Stimulated activated naive B cell treated with anti-CD40 and anti-IgM and Interleukin-4, amounts not matched to agents 10 μg/mL and 1 μg/mL and 100 μg/mL, for 72 hours (primary cell): ENCODE measurements around the gene TUBA4B.
"Not testable (repeated sequence)": the region's sequence is repeated elsewhere in the genome, so short reads cannot be mapped to it uniquely, and the experiment has no call there.

Source experiments
- ATAC-seq, 2 donors: fragments of 150-1000 bp; cut with Tn5 transposase; replicated peaks; 2 replicates each; pipeline ENCODE4 v1.10.0; 2021; ENCODE audit warnings: moderate library complexity in 1 of 2
- DNase-seq: peaks from one replicate; pipeline ENCODE4 v3.0.0; 2021
- H3K27ac Mint-ChIP-seq: one replicate; pipeline ENCODE4 v1.8.0; 2022; ENCODE audit warnings: mild to moderate bottlenecking, mixed read lengths
- H3K27me3 Mint-ChIP-seq, 2 donors: one replicate each; pipeline ENCODE4 v1.8.0; 2022; ENCODE audit warnings: mixed read lengths in 2 of 2
- H3K36me3 Mint-ChIP-seq, 2 donors: one replicate each; pipeline ENCODE4 v1.8.0; 2022; ENCODE audit warnings: mixed read lengths in 2 of 2, mild to moderate bottlenecking in 1 of 2
- H3K4me1 Mint-ChIP-seq, 2 donors: one replicate each; pipeline ENCODE4 v1.8.0; 2022; ENCODE audit warnings: mixed read lengths in 2 of 2, mild to moderate bottlenecking in 1 of 2
- H3K4me3 Mint-ChIP-seq, 2 donors: one replicate each; pipeline ENCODE4 v1.8.0; 2022; ENCODE audit warnings: mild to moderate bottlenecking in 2 of 2, mixed read lengths in 2 of 2, moderate library complexity in 1 of 2
- H3K9me3 Mint-ChIP-seq, 2 donors: one replicate each; pipeline ENCODE4 v1.8.0; 2022; ENCODE audit warnings: mixed read lengths in 2 of 2, mild to moderate bottlenecking in 1 of 2

The TUBA4B gene

DNA sequence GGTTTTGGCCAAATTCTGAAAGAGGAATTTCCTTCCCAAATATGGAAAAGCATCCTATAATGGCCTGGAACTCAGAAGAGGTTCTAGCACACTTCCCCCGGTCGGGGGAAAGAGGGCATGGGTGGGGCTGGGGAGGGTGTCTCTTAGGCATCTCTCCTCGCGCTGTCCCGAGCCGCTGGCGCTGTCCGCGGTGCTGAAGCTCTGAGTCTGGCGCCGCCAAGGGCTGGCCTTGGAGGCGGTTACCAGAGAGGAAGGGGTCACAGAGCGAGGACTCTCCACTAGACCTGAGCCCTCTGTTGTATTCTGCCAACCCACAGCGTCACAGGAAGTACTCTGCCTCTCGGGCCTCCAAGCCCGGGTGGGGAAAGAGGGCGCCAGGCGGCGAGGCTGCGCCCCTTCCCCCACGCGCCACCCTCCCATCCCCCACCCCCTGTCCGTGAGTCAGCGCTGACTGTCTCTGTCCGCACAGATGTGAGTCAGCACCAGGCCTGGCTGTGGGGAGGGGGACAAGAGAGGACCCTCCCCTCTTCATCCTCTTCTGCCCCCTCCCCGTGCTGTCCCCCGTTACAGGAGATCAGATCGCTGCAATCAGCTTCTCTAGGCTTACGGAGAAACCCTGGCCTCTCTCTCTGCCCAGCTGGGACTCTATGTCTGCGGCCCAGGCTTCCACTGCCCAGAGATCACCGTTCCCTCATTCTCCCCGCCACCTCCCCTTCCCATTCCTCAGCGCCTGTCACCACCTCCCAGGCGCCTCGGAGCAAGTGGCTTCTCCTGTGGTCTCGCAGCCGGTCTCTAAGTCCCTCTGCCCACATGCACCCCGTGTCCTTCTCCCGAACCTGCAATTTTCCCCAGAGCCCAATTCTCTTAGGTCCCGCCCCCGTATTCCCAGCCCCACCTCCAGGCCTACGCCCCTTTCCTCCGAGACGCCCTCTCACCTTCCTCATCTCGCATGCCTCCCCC is 55.4 kb downstream of the TUBA4B start:
- Mint-ChIP-seq H3K27ac (no peak overlapping the region), H3K36me3 (peaks cover 0 to under 1% of the 10 kb centered on the region in 2 donors), H3K9me3 (peaks cover under 1 to 2% of the 10 kb centered on the region in 2 donors), H3K4me3 (no peak overlapping the region), H3K4me1 (no peaks in the 10 kb centered on the region), H3K27me3 (peaks cover 52 to 65% of the 10 kb centered on the region in 2 donors)
- ATAC-seq (peak; percentile 74 to 76), DNase-seq (peak; percentile 37)

DNA sequence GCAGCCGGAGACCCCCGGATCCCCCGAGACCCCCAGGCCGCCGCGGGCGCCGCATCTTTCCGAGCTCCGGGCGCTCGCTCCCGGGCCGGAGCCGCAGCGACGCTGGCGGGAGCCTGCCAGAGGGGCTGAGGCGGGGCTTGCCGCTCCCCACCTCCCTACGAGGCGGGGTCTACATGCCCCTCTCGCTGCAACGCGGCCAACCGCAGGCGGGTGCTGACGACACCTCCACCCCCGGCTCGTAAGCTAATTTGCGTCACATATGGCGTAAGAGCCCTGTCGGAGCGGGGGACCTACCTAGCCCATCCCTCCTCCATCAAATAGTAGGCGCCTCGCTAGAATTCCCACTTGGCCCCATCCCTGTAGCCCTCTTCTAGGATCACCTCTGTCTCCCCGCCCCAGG is 56.2 kb downstream of the TUBA4B start, which contains the start of gene PTPRN:
PTPRN (minus strand) TSS at position 124 of the 400 bp plus-strand sequence; CDS start at position 55, 69 bp downstream.
- DNase-seq (no peak), ATAC-seq (no peak)
- Mint-ChIP-seq H3K27ac (no peak within 1 kb of the TSS), H3K27me3 (peaks cover 52 to 62% of the 10 kb centered on the region in 2 donors), H3K4me3 (no peak within 1 kb of the TSS), H3K4me1 (no peaks in the 10 kb centered on the region), H3K9me3 (peaks cover 3 to 4% of the 10 kb centered on the region in 2 donors), H3K36me3 (peaks cover 0 to 3% of the 10 kb centered on the region in 2 donors)

DNA sequence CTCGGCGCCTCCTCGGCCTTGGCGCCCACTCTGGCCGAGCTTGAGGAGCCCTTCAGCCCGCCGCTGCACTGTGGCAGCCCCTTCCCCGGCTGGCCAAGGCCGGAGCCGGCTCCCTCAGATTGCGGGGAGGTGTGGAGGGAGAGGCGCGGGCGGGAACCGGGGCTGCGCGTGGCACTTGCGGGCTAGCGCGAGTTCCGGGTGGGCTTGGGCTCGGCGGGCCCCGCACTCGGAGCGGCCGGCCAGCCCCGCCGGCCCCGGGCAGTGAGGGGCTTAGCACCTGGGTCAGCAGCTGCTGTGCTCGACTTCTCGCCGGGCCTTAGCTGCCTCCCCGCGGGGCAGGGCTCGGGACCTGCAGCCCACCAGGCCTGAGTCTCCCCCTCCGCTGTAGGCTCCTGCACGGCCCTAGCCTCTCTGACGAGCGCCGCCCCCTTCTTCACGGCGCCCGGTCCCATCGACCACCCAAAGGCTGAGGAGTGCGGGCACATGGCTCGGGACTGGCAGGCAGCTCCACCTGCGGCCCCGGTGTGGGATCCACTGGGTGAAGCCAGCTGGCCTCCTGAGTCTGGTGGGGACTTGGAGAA is 59.7 kb downstream of the TUBA4B start:
- H3K27ac Mint-ChIP-seq, H3K36me3 Mint-ChIP-seq, H3K9me3 Mint-ChIP-seq, ATAC-seq, H3K4me1 Mint-ChIP-seq, DNase-seq, H3K4me3 Mint-ChIP-seq: not testable (repeated sequence)
- peaks cover 33 to 34% of the 10 kb centered on the region in 2 donors for H3K27me3 Mint-ChIP-seq

DNA sequence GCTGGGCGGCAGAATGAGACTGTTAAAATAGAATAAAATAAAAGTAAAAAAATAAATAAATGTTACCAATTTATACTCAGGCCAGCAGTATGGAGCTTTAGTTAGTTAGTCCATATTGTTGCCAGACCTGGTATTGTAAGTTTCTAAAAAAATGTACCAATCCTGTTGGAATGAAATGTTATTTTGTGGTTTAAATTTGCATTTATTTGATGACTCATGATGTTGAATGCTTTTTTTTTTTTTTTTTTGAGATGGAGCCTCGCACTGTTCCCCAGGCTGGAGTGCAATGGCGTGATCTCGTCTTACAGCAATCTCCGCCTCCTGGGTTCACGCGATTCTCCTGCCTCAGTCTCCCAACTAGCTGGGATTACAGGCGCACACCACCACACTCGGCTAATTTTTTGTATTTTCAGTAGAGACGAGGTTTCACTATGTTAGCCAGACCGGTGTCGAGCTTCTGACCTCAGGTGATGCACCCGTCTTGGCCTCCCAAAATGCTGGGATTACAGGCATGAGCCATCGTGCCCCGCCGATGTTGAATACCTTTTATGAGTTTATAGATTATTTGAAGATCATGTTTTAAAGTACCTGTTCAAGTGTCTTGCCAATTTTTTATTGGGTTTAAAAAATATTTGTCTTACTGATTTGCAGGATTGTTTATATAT is 61.9 kb downstream of the TUBA4B start:
- no peak for ATAC-seq
- no peaks in the 10 kb centered on the region for H3K4me1 Mint-ChIP-seq
- H3K9me3 Mint-ChIP-seq, result peaks cover 3% of the 10 kb centered on the region in 2 donors
- no peak overlapping the region for H3K4me3 Mint-ChIP-seq
- H3K36me3 Mint-ChIP-seq, result peaks cover 0 to 3% of the 10 kb centered on the region in 2 donors
- DNase-seq, result no peak
- no peak overlapping the region for H3K27ac Mint-ChIP-seq
- peaks cover 16 to 23% of the 10 kb centered on the region in 2 donors for H3K27me3 Mint-ChIP-seq
